ENCODE data around the gene ACP7.
"Not testable (repeated sequence)": the region's sequence is repeated elsewhere in the genome, so short reads cannot be mapped to it uniquely, and the experiment has no call there.

ACP7 gene

DNA sequence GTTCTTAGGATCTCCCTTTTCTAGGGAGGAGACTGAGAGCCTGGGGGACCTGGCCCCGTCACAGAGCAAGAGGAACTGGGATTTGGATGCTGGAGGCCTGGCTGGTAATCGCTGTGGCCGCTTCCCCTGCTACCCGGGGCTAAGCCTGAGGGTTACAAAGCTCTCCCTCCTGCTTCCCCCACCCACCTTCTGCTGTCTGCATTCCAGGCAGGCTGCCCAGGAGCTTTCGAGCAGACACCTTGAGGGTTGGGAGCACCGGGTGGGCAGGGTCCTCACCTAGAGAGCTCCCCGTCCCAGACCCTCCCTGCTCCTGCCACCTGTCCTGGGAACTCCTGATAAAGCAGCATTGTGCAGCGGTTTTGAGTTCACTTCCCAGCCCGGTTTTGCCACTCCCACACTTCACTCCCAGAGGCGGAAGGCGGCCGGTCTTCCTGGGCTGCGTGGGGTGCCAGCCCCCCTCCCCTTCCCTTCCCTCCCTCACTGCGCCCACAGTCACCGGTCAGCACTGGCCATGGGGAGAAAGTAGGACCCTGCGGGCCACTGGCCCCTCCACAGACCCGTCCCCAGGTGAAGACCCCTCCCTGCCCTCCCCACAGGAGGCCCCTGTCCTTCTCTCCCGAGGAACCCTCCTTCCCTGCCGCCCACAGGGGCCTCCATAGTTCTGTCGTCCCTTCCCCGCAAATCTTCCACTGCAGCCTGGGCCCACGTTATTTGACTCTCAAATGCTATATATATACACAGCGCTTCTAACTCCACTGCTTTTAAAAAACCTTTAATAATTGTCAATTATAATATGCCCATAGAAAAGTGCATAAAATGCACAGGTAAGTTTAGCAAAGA is 49.5 kb downstream of the ACP7 start:
- no peak for DNase-seq

DNA sequence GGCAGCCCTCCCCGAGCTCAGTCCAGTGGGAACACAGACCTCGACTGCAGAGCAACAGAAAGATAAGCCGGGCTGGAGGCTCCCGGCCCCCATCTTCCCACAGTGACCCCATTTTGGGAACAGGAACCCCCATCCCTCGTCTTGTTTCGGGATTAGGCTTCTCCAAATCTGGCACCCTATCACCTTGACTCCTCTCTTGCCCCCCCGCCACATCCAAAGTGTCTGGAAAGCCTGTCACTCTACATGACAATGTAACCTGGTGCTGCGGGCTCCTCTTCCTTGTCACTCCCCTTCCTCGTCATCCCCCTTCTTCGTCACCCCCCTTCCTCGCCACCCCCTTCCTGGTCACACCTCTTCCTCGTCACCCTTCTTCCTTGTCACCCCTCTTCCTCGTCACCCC is 51.5 kb downstream of the ACP7 start:
- DNase-seq = no peak

DNA sequence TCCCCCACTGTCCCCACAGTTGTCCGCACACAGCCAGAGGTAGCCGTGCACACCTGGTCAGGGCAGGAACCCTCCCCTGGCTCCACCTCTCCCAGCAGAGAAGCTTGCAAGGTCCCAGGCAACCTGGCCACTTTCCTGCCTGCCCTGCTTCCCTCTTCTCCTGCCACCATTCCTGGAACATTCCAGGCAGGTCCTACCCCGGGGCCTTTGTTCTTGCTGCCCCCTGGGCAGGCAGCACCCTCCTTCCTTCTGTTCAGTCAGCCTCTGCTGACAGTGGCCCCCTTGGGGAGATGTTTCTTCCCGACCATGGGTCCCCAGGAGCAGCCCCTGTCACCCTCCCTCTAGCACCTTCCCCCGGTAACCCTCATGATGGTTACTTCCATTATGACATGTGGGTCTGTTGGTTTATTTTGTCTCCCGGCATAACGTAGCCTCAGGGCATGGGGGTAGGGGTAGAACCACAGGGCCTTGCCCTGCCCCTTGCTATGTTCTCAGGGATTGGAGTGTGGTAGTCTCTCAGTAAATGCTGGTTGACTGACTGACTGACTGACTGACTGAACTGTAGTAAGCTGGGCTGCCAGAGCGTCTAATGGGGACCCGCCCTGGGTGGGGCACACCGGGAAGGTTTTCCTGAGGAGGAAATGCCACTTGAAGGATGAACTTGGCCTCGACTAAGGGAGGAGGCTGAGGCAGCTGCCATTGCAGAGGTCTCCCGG is 52.2 kb downstream of the ACP7 start:
- no peak for DNase-seq

DNA sequence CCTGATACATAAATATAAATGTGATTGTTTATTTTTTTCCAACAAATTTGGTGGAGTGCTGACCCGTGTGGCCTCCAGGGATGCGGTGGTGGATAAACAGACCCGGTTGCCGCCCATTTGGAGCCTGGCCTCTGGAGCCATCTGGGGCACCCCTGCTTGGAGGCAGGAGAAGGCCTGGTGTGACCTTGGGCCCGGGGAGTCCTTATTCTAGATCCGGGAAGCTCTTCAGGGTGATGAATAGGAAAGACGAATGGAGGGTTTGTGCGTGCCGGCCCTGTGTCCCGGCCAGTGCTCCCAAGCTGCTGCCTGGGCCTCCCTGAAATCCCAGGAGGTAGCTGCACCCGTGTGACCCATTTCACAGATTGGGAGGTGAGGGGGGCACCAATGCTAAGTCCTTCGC is 53.0 kb downstream of the ACP7 start:
- DNase-seq = no peak

DNA sequence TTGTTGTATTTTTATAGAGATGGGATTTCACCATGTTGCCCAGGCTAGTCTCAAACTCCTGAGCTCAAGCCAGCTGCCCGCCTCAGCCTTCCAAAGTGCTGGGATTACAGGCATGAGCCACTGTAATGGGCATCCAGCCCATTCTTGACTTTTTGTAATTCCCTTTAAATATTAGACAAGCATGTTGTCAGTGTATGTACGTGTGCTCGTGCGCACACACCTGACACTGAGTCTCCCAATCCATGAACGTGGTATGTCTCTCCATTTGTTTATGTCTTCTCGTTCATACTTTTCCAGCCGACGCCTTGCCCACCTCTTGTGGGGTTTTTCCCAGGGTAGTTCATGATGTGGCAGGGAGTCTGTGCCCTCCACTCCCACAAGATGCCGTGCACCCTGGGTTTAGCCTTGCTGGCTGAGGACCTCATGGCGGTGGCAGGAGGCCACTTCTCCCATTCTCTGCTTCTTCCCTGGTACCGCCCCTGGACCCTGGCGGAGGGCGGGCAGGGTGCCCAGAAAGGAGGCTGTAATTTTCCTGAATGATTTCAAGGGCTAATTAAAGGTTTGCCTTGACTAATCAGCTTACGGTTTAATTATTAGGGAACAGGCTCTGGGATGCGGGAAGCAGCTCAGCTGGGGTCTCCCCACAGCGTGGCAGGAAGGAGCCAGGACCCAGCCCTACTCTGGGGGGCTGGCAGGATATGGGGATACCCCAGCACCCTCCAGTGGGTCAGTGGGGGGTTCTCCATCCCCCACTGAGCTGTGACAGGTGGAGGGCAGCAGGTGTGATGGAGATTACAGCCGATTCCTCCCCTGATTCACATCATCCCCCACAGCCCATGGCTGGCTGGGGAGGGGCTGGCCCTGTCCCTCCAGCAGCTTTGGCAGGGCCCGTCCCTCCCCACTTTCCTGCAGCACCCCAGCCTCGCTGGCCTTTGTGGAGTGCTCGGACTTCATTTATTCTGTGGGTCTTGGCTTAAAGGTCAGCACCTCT is 54.3 kb downstream of the ACP7 start:
- DNase-seq = no peak

DNA sequence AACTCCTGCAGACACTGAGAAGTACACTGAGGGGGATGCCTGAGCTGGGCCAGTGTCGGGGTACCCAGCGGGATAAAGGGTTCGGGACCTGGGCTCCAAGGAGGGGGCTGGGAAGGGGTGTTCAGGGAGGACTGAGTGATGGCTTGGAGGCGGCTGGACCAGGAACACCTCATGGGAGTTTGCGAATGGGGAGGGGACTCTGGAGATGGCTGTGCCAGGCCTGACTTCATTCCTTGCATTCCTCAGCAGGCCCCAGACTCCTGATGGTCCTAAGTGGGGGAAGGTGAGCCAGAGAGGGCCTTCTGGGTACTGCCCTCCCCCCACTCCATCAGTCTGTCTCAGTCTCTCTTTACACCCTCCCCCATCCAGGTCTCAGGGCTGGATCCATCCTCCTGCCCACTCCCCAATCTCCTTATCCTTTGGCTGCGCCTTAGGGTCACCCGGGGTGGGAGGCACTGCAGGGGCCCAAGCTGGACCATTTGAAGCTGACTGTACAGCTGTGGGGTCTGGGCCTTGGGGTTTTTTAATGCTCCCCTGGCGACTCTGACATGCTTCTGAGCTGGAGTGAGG is 55.2 kb downstream of the ACP7 start:
- no peak for DNase-seq

DNA sequence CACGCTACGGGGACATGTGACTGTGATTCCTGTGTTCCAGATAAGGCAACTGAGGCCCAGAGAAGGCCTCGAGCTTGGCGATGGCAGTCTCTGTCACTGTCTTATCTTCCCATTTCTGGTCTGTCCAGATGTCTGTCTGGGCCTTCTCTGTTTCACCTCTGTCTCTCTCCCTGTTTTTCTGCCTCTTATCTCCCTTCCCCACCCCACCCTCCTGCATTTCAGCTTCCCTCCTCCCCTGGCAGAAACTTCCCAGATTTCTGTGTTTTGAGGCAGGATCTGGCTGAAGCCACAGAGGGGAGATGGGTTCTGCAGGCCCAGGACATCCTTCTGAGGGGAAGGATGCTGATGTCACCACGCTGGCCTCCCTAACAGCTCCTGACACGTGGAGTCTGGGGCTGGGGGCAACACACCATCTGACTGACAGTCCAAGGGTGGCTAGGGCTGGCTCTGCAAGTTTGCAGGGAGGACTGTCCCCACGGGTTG is 55.8 kb downstream of the ACP7 start:
- no peak for DNase-seq

DNA sequence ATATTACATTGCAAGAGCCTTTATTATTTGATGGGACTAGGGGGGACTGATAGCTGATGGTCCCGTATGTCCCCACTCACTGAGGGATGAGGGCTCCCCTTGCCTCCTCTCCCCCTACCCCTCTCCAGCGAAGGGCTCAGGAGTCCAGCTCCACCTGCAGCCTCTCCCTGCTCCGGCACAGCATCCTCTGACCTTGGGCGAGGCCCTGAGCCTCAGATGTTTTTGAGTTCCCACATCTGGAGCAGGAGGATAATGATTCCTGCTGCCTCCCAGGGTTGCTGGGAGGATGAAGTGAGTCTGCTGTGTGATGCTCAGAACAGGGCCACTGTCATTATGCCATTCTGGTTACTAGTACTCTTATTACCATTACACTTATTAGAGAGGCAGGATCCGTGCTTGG is 56.4 kb downstream of the ACP7 start:
- no peak for DNase-seq

DNA sequence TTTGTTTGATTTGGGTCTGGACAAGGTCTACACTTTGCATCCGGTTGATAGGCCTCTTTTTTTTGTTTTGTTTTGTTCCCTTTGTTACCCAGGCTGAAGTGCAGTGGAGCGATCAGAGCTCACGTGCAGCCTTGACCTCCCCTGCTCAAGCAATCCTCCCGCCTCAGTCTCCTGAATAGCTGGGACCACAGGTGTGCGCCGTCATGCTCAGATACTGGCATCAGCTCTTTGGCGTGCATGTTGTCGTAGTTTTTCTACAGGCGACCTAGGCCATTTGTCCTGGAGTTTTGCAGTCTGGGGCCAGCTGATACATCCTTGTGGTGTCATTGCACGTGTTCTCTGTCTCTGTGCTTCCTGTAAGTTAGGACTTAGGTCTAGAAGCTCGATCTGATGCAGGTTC is 57.8 kb downstream of the ACP7 start:
- DNase-seq = no peak

DNA sequence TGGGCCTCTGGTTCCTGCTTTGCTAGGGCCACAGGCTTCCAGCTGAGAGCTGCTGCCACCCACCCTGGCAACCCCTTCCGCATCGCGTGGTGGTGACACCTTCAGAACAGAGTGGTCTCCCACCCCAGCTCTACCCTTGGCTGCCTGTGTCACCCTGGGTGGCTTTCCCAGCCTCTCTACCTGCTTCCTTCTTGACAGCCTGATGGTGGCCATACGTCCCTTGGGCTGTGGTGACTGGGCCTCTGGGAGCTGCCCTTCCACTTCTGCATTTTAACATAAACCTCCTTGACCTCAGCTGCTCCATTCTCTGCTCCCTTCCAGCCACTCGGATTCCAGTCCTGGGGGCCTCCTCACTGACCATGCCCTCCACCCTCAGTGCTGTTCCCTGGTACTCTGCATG is 58.5 kb downstream of the ACP7 start:
- DNase-seq = no peak

DNA sequence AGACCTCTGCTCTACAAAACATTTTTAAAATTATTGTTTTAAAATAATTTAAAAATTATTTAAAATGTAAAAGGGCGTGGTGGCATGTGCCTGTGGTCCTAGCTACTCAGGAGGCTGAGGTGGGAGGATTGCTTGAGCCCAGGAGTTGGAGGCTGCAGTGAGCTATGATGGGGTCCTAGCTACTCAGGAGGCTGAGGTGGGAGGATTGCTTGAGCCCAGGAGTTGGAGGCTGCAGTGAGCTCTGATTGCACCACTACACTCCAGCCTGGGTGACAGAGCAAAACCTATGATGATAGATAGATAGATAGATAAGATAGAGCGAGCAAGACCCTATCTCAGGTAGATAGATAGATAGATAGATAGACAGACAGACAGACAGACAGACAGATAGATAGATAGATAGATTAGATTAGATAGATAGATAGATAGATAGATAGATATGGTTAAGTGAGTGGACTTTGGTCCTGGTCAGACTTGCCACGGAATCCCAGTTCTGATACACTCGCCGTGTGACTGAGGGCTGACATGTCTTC is 59.7 kb downstream of the ACP7 start:
- not testable (repeated sequence) for DNase-seq

DNA sequence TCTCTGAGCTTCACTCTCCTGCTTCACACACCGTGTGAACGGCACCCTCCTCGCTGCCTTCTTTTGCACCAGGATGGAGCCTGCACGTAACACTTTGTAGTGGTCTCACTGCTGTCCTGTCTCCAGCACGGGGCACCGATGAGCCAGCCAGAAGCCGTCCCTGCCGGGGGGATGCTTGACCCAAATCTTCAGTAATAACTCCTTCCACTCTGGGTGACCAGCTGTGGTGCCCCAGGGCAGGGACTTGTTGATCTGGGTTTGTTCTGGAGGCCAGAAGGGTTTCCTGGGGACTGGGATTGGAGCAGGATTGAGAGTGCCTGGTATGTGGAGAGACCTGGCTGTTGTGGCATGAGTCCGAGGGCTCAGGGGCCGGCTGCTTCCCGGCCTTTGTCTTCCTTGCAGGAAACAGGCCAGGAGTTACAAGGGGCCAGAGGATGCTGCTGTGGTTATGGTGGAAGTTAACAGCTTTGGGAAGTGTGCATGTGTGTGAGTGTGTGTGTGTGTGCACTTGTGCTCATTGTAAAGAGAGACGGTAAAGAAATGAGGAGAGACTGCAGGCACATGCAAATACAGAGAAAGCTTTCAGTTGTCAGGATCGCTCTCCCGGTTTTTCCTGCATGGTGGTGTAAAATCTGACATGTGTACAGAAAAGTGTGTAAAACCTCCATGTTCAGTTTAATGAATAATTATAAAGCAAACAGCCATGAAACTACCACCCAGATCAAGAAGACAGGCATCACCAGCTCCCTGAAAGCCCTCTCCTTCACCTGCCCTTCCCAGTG is 60.3 kb downstream of the ACP7 start:
- no peak for DNase-seq

DNA sequence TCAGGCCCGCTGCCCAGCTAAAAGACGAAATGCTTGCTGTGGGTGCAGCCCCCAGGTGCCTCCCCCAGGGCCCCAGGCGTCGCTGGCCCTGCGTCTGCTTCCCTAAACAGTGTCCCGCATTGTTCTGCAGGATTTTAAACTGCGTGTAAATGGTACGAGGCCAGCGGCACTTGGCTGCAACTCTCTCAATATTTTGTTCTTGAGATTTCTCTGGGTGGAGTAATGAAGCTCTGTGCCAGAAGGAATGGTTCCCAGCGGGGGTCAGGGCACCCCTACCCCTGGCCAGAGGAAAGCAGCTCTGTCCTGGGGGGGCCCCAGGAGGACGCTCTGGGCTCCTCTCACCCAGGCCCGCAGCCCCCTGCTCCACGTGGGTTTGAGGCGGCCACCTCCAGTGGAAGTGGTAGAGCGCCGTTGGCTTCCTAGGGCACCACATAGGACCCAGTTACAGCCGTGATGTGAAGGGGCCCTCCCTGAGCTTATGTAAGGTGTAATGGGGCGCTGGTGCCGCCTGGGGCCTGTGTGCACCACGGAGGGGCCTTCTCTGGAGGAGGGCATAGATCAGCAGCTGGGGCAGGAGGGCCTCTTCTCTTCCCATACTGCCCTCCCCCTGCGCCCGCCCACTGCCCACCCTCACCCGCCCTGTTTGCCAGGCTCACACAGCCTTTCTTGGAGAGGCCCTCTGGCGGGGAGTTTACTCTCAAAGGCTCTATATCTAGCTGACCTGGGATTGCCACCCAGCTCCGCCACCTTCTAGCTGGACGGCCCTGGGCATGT is 61.2 kb downstream of the ACP7 start:
- no peak for DNase-seq

DNA sequence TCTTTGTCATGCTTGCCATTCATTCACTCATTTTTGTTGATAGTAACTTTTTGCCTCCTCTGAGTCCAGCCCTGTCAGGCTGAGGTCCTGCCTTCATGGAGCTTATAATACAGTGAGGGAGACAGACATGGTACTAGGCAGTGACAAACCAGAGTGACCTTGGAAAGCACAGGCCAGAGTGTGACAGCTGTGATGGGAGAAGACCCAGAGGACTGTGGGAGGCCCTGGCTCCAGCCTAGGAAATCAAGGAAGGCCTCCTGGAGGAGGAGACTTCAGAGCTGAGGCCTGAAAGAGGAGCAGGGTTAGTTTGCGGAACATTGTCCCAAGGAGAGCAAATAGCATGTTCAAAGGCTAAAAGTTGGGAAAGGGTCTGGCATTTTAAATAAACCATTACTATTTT is 61.9 kb downstream of the ACP7 start:
- DNase-seq = no peak

DNA sequence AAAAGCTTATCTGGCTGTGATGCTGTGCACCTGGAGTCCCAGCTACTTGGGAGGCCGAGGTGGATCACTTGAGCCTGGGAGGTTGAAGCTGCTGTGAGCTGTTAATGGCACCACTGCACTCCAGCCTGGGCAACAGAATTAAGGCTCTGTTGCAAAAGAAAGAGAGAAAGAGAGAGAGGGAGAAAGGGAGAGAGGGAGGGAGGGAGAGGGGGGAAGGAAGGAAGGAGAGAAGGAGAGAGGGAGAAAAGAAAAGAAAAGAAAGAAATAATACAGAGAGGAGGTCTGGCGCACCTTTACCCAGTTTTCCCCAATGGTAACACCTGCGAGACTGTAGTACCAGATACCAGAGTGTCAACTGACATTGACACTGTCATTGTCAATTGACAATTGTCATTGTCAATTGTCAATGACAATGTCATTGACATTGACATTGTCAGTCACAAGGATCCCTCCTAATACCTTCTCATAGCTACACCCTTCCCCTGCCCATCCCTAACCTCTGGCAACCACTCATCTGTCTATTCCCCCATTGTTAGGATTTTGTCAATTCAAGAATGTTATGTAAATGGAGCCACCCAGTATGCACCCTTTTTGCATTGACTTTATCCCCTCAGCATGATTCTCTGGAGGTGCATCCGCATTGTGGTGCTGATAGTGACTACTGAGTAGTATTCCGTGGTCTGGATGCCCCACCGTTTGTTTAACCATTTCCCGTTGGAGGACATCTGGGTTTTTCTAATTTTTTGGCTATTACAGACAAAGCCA is 62.7 kb downstream of the ACP7 start:
- DNase-seq = no peak

DNA sequence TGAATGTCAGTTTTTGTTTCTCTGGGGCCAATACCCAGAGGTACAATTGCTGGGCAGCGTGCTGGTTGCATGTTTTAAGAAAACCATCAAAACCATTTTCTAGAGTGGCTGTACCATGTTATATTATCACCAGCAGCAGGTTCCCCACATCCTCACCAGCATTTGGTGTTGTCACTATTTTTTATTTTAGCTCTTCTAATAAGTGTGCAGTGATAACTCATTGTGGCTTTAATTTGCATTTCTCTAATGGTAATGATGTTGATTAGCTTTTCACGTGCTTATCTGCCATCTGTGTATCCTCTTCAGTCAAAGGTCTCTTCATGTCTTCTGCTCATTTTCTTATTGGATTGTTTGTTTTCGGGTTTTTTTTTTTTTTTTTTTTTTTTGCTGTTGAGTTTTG is 63.3 kb downstream of the ACP7 start:
- DNase-seq = no peak

DNA sequence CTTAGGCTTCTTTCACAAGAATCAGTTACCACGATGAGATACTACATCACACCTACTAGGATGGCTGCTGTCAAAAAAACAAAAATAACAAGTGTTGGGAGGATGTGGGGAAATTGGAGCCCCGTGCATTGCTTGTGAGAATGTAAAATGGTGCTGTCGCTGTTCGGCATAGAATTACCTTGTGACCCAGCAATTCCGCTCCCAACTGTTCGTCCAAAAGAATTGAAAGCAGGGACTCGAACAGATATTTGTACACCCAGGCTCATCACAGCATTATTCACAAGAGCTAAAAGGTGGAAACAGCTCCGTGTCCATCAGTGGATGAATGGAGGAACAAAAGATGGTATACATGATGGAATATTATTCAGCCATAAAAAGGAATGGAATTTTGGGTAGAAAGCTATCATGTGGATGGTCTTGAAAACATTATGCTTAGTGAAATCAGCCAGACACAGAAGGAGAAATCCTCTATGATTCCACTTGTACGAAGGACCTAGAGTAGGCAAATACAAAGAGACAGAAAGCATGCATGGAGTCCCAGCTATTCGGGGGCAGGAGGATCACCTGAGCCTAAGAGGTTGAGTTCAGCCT is 64.9 kb downstream of the ACP7 start:
- DNase-seq = no peak

DNA sequence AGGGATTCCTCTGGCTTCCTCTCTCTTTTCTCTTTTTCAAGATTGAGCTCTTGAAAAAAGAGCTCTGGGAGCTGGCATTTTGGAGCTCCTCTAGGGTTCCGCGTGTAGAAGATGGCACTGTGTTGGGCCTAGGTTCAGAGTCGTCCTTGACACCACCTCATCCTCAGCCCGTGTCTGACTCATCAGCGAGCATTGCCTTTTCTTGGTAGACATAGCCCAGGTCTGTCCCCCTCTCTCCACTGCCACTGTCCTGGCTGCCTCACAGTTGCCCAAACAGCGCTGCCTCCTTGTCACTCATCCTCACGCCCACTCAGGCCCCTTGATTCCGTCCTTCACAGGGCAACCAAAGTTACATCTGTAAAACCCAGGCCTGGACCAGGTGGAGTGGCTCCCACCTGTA is 66.1 kb downstream of the ACP7 start:
- DNase-seq = no peak

DNA sequence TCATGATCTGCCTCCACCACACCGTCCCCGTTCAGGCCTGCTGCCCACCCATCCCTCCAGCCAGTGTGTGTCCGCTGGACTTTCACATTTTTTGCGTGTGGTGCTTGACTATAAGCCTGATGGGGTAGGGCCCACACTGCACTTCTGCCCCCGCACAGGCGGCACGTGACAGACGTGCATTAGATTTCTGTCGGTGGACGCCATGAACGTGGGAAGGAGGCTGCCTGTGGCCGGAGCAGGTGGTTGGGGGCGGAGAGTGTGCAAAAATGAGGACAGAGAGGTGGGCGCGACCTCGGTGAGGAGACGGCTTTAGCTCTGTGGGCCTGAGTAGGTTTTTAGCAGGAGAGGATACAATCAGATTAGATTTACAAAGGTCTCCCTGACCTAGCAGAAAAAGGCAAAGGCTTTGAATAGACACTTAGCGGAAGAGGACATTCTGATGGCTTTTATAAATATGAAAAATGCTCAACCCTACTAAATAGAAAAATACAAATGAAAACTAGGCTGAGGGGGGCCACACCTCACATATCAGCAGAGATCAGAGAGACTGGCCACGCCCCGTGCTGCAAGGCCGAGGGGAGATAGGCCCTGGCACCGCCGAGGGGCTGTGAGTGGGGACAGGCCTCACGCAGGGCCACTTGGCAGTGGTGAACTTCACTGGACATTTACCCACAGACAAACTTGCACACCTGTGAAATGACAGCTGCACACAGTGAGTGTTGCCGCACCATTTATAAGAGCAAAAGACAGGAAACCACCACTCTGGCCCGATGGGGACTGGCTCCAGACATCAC is 66.8 kb downstream of the ACP7 start:
- no peak for DNase-seq

Data from activated CD4-positive, alpha-beta T cell treated with anti-CD3 and anti-CD28 coated beads for 1 hour (primary cell).